GM21576 (cell line): ENCODE measurements around the gene FARP1.

ENCODE experiments used
- ATAC-seq: cut with Tn5 transposase; IDR thresholded peaks from one replicate; pipeline ENCODE4 v1.9.1; 2021; ENCODE audit warnings: mild to moderate bottlenecking, moderate library complexity; ENCODE audit not compliant: unreplicated experiment

Gene FARP1

GRCh38 chr13:98172590-98173422 is 29.9 kb downstream of the FARP1 start:
- ATAC-seq: no peak

- no peak for ATAC-seq
Observed at GRCh38 chr13:98173431-98174152, 30.7 kb downstream of the FARP1 start.

- no peak for ATAC-seq
Observed at GRCh38 chr13:98174307-98174706, 31.4 kb downstream of the FARP1 start.

- ATAC-seq: no peak
Observed at GRCh38 chr13:98175043-98175442, 32.1 kb downstream of the FARP1 start.

GRCh38 chr13:98175823-98176222 is 32.9 kb downstream of the FARP1 start:
- ATAC-seq: no peak

GRCh38 chr13:98176777-98177608 is 34.1 kb downstream of the FARP1 start, which contains the start of gene RNF113B:
TSS of gene RNF113B (minus strand) at chr13:98177269. CDS start at chr13:98177236, 33 bp downstream.
- ATAC-seq: no peak

- ATAC-seq: no peak
Observed at GRCh38 chr13:98180092-98180491, 37.2 kb downstream of the FARP1 start.

GRCh38 chr13:98181111-98181815 is 38.4 kb downstream of the FARP1 start:
- no peak for ATAC-seq

- ATAC-seq: no peak
Observed at GRCh38 chr13:98182153-98182552, 39.3 kb downstream of the FARP1 start.

GRCh38 chr13:98182589-98182988 is 39.7 kb downstream of the FARP1 start:
- ATAC-seq: no peak

- no peak for ATAC-seq
Observed at GRCh38 chr13:98184792-98185191, 41.9 kb downstream of the FARP1 start.

- no peak for ATAC-seq
Observed at GRCh38 chr13:98187155-98187964, 44.5 kb downstream of the FARP1 start.

- no peak for ATAC-seq
Observed at GRCh38 chr13:98187965-98188261, 45.0 kb downstream of the FARP1 start.

- no peak for ATAC-seq
Observed at GRCh38 chr13:98188544-98189166, 45.8 kb downstream of the FARP1 start.

- ATAC-seq: no peak
Observed at GRCh38 chr13:98189841-98190505, 47.1 kb downstream of the FARP1 start.

GRCh38 chr13:98190889-98191444 is 48.1 kb downstream of the FARP1 start:
- no peak for ATAC-seq

GRCh38 chr13:98192008-98192407 is 49.1 kb downstream of the FARP1 start:
- no peak for ATAC-seq

- no peak for ATAC-seq
Observed at GRCh38 chr13:98195054-98195791, 52.3 kb downstream of the FARP1 start.
